GM18873 (cell line): Measurements from ENCODE around the gene SFXN5.
"Not testable (repeated sequence)": the region's sequence is repeated elsewhere in the genome, so short reads cannot be mapped to it uniquely, and the experiment has no call there.

Experiments
- ATAC-seq: cut with Tn5 transposase; IDR thresholded peaks from one replicate; pipeline ENCODE4 v1.9.1; 2021; ENCODE audit warnings: mild to moderate bottlenecking, moderate library complexity, moderate number of reproducible peaks; ENCODE audit not compliant: unreplicated experiment, low FRiP score

SFXN5 gene

DNA sequence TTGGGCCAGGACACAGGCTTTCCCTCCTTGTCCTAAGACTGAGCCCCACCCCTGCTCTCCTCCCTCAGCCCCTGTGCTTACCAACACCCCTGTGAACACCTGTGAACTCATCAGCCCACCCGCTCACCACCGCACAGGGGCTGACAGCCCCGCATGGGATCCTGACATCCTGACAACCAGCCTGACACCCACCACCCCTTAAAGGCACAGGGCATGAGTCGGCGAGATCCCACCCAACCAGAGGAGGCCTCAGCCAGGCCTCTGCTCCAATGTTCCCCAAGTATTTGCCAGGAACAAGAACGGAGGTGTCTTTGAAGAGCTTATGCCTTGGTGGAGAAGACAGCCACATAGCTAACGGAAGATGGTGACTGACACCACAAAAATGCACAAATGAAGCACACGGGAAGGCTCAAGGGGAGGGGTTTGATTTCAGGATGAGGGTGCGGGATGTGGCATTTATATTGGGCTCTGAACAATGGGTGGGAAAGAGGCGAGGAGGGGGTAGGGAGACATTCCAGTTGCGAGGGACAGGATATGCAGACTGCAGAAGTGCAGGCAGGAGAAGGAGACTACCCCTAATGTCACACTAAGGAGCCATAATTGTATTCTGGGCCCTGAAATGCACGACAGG lies 30.2 kb upstream of the SFXN5 start:
- no peak for ATAC-seq

DNA sequence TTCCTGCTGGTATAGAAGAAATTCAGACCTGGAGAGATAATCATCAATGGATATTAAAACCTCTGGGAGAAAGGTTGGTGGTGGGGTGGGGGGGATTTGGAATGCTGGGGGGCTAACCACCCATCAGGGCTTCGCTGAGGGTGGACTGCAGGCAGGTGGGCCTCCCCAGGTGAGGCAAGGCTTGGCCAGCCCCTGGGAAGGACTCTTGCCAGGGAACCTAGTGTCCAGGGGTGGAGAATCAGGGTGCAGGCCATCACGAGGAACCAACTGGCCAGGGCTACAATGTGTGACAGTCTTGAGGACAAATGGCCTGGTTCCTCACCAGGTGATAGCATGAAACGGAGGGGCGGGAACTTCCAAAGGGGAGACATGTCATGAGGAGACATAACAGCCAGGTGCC lies 29.4 kb upstream of the SFXN5 start:
- no peak for ATAC-seq

DNA sequence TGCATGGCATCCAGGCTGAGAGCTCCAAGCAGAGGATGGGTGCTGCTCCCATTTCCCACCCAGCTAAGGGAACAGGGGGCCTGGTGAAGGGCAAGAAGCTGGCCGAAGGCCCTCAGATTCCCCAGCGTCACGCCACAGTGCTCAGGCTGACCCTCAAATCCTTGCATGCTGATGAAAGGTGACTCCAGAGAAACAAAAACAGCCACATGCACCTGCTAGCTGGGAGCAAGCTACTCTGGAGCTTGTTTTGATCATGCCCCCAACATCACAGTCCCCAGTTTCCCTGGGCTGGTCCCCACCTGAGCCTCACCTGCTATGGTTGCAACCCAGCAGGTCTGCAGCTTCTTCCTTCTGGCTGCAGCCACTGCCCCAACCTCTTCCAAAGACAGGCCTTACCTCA lies 28.0 kb upstream of the SFXN5 start:
- no peak for ATAC-seq

DNA sequence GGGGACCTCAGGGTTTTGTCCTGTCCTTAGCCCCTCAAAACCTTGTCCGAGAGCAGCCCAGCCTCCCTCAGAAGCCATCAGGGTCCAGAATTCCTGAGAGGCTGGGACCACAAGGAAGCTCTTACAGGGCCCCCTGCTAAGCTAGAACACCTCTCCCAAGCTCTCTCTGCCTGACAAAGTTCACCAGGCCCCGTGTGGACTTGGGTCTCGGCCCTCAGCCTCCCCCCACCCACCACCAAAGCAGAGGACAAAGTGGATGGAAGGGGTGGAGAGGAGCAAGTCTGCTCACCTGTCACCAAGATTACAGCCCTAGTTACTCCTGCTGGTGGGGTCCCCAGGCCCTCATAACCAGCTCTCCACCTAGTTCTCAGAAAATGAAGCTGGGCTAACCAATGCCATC lies 24.4 kb upstream of the SFXN5 start:
- no peak for ATAC-seq

DNA sequence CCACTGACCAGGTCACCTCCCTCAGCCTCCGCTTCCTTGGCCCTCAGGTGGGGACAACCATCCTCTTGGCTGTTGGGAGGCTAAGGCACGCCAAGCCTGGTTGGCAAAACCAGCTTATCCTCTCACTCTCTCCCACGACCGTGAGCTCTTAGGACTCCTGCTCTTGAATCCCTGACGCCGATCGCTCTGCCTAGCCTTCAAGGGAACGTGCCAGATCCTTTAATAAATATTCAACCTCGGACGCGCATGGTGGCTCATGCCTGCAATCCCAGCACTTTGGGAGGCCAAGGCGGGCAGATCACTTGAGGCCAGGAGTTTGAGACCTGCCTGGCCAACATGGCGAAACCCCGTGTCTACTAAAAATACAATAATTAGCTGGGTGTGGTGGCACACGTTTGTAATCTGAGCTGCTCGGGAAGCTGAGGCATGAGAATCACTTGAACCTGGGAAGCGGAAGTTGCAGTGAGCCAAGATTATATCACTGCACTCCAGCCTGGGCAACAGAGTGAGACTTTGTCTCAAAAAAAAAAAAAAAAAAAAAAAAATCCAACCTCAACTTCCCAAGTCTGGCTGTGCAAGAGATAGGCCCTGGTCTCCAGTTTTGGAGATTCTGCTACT lies 22.2 kb upstream of the SFXN5 start:
- not testable (repeated sequence) for ATAC-seq

DNA sequence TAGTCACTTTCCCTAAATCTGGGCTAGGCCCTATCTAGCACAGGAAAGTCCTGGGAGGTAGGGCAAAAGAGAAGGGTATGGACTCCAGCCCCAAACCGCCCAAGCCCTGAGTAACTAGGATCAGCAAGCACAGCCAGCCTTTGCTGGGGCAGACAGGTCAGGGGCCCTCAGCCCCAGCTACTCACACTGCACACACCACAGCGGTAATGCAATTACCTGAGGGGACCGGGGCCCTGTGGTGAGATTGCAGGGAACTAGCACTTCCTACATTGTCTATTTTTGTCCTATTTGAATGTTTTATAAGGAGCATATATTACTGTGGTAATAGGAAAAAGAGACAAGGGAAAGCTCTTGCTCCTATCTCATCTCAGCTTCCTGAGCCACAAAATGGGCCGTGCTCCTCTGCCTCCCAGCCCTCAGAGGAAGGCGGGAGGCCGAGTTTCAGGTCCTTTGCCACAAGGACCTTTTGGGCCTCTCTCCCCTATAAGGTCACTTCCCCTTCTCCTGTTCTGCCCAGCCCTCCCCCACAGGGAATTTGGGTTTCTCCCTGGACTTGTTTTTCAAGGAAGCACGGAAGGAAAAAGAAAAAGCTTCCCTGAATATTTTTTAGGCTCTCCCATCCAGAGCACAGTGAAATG lies 20.8 kb upstream of the SFXN5 start:
- ATAC-seq, result no peak

DNA sequence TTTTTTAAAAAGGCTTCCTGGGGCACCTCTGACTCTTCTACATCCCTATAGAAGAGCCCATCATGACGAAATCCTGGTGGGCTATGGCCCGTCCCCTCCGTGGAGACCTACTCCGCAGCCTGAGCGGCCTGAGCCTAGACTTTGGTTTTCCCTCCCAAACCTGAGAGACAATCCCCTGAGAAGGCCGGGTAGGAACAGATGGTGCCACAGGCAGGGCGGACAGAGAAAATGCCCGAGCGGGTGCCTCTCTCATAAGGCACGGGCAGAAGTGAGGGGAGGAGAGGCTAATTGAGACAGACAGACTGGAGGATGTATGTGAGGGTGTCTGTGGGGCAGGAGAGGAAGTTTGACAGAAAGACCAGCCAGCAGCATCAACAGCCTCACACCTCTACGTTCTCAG lies 20.2 kb upstream of the SFXN5 start:
- ATAC-seq, result no peak

DNA sequence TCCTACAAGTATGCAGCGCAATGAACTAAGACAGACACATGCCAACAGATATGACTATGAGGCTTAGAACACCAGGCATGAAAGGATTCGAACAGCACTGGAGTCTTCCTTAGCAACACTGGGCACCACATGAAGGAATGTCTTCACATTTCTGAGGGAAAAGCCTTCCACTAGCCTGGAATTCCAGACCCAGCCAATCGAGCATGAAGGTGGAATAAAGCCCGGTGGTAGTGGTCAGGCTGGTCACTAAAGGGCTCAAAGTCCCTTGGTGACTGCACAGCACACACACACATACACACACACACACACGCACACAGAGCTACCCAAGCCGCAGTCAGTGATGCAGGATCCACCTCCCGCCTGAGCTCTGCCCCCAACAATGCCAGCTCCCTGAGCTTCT lies 19.7 kb upstream of the SFXN5 start:
- ATAC-seq, result no peak

DNA sequence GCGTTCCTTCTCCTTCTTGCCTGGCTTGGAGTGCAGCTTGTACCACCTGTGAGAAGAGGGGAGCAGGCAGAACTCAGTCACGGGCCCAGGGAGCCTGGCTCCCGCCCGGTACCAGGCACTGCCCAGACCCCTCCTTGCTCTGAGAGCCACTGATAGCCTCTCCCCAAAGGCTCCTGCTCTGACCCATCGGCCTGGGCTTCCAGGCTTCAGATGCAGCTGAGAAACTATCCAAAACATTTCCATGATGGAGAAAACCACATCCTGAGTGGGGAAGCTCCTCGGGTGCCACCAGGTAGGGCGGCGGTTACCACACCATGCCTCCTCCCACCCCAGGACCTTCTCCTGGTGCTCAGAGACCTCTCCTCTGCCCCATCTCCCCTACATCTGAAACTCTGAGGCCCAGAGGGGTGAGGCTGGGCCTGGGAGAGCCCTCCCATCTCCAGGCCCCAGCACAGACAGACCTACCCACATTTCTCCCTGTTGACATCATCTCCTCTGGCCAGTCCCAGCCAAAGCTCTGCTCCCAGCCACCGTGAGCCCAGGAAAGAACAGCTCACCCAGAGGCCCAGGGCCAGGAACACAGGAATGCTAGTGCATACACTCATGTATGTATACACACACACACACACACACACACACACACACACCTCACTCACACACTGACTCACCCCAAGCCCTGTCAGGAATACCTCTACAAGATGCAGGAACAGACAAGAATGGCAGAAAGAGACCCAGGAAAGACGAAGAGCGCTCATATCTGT lies 17.9 kb upstream of the SFXN5 start:
- ATAC-seq, result no peak

DNA sequence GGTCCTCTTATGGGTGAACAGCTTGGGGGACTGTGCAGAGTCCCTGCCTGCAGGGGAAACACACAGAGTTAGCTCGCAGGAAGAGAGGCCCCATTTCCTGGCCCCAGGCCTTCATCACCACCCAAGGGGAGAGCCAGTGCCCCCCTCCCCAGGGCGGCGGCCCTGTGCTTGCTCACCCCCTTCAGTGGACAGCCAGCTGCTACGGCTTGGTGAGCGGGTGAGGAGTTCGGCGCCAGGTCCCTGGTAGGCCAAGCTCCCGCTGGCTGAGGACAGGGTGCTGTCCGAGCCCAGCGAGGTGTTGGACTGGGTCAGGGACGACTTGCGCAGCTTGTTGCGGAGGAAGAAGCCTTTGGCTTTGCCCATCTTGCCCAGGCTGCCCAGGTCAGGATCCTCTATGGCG lies 17.2 kb upstream of the SFXN5 start:
- no peak for ATAC-seq

DNA sequence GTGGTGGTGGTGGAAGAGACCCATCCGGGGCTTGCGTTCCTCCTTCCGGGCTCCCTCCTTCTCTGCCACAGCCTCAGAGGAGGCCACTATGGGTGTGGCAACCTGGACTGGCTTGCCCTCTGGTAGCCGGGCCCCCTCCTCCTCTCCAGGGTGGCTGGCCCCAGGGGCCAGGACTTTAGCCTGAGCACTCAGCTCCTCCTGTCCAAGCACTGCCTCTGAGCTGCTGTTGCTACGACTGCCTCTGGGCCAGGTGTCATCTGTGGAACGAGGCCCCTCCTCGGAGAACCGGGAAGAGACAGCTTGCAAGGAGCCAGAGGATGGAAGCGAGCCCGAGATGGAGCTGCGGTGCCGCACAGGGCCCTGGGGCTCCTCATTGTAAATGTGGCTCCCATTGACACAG lies 16.7 kb upstream of the SFXN5 start:
- no peak for ATAC-seq

DNA sequence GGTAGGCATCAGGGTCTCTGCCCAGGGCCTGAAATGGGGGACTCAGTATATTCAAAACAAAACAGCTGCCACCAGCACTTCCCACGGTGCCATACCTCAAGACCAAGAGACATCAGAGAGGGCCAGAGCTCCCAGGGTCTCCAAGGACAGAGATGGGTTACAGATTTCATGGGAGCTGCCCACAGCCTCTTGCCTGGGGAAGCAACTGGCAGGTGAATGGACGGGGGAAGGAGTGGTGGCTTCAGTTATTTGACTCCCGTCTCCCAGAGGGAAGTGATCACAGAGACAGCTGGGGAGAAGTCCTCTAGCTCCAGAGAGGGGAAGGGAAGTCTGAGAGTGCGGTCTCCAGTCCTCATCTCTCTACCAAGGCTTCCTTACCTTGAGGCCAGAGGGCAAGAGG lies 15.8 kb upstream of the SFXN5 start:
- no peak for ATAC-seq

DNA sequence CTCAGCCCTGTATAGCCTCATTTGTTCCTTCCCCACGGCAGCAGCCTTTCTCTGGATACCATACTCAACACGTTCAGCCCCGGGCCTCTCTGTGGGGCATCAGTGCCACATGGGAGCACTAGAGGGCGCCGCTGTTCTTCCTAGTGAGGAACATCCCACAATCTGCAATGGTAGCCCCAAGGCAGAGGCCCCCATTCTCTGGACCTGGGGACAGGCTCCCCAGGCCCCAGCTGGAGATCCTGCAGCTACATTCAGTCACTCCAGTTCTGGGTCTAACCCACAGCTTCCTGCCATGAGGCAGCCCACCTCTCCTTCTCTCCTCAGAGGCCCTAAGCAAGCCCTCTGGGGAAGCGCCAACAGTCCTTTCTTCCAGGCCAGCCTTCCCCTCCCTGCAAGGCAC lies 14.2 kb upstream of the SFXN5 start:
- peak; percentile 66 for ATAC-seq

DNA sequence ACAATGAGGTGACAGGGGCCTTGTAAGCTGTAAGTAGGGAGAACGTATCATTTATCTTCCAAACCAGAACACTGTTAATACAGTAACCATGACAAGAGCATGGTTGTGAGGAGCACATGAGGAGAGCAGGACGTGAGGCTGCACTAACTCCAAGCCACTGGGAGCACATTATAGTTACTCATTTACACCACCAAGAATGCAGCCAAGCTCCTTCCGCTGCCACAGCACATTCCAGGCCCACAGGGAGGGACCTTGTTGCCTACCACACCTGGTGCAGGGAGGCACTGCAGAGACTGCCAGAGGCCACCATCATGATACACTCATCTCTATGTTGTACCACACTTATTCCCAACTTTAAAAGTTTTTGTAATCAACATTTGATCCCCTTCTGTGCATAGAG lies 13.5 kb upstream of the SFXN5 start:
- ATAC-seq, result no peak

DNA sequence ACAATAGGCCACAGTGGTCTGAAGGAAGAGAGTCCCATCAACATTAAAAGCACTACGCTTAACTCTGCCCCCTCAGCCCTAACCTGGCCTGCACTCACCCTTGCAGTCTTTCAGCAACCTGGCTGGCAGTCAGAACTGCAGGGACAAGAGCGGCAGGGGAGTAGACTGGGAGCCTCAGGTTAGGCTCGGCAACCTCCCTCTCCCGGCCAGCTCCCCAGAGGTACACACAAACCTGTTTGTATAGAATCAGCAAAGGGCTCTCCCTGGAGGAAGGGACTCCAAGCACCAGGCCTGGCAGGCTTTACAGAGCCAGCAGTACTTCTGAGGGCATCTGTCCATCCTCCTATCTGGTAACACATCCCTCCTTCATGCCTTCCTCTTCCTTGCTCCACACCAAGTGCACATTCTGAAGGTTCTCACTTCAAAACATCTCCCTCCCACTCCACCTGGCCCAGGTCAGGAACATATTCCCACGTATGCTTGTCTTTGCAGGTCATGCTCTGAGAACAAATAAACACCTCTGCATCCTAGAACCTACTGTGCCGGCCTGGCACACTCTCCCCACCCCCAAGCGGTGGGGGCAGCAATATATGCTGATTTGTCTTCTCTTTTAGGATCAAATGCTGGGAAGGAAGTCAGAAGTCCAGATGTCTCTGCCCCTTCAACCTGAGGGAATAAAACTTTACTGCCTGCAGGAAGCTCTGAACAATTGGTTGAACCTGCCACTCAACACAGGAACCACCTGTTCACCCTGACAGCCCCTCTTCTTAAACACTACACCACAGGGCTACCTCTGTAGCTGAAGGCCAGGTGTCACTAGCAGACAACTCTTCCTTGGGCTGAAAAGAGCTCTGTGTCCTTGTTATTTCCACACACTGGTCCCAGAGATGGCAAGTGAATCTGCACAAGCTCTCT lies 12.6 kb upstream of the SFXN5 start:
- ATAC-seq, result no peak

DNA sequence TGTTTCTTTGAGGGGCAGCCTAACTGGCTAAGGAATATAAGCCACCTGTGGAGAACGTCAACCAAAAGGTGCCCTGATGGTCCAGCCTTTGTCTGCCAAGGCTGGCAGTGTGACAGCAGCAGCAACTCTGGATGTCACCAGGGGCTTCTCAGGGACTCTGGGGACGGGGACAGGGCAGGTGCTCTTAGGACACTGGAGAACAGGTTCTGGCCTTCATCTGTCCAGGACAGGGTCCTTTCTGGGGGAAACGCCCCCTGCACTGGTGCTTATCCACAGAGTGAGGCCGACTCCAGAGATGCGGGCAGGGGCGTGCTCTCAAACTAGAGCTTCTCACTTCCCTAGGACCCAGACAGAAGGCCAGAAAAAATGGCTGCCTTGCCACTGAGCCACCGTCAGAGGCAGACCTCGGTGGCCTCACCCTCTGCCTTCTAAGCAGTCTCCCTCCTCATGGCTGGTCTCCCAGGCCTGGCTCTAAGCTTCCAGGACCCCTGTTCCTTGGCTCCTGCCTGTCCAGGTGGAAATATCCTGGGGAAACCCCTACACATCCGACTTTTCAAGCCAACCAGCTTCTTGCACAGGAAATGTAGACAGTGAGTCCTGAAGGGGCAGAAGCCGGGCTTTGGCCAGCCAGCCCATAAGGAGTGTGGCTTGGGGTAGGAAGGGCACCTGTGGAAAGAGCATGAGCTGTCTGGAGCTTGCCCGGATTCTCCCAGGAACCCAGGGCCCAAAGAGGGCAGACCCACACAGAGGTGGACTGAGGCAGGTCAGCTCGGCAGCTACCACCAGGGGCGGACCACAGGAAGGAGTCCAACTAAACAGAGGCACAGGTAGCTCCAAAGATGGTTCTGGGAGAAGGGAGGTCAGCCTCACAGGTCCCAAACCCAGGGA lies 11.3 kb upstream of the SFXN5 start:
- no peak for ATAC-seq

DNA sequence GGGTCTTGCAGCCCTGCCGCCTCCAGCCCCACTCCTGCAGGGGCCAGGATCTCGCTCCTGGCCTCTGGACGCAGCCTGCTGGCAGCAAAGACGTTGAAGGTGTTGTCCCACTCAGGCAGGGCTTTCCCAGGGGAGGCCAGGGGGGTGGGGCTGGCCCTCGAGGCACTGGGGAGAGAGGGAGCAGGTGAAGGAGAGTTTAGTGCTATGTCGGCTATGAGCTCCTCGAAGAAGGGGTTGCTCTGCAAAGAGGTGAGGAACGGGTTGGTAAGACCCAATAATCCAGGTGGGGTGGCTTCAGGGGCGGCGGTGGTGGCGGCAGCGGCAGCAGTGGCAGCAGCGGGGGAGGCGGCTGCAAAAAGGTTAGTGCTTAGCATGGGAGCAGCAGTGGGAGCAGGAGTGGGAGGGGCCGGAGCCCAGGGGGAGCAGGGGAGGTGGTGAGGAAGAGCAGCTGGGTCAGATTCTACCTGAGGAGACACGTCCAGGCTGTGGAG lies 9.7 kb upstream of the SFXN5 start:
- ATAC-seq, result no peak

DNA sequence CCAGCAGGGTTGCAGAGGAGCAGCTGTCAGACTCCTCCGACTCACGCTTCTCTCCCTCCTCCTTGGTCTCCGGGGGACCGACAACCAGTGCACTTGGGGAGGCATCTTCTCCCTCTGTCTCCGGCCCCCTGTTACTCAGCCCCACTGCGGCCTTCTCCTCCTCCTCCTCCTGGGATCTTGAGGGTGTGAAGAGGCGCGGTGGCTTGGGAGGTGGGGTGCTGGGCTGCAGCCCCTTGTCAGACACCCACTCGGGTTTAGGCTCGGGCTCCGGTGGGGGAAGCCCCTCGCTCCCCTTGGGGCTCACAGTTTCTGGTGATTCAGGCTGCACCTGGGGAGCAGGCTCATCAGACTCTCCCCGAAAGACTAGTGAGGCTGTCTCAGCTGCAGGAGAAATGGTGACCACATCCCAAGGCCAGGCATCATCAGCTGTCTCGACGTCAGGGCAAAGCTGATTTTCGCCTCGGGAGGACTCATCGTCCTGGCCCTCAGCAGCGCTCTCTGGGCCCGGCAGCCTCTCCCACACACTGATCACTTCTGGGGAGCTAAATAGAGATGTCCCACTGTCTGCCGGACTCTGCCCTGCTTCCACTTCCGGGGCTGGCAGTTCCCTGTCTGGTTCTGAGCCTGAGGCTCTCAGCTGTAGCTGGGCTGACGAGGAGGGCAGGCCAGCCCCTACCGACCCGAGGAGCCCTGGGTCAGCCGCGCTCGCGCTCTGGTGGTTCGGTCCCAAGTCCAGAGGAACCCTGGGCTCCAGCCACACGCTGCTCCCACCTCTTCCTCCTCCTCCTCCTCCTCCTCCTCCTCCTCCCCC lies 9.0 kb upstream of the SFXN5 start:
- ATAC-seq, result no peak

DNA sequence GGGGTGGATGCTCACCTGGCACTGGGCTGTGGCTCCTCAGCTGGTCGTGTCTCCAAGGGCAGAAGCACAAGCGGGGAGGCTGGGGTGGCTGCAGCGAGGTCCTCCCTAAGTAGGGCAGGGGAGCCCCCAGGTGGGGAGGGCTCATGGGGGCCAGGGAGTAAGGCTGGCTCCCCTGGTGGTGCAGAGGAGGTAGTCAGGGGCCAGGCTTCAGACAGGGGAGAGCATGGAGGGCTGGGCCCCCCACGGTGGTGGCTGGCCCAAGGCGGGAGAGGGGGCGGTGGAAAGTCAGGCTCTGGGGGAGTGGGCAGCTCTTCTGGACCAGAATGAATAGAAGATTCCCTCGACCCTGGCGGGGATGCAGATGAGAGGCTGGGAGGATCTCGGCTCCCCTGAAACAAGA lies 8.1 kb upstream of the SFXN5 start:
- no peak for ATAC-seq
